Hepatocyte (in vitro differentiated cells): ENCODE measurements around the gene ADAMTS19. TPM values are rescaled to one million over a fixed set of nuclear protein-coding genes. Genes with fewer than 3 reads are reported as not detected.

Experiments used
- DNase-seq: peaks from one replicate; pipeline ENCODE4 v3.0.0-alpha.2; 2016; ENCODE audit warnings: low spot score
- H2AFZ ChIP-seq: fragments of 200-600 bp; sonication (generic); 2 replicates; pipeline ENCODE4 v1.6.0; 2016; ENCODE audit warnings: antibody characterized with exemption, mild to moderate bottlenecking
- H3K27ac ChIP-seq: fragments of 200-600 bp; sonication (generic); 2 replicates; pipeline ENCODE4 v1.5.1; 2016; ENCODE audit warnings: mild to moderate bottlenecking
- H3K27me3 ChIP-seq: fragments of 200-600 bp; sonication (generic); 2 replicates; pipeline ENCODE4 v1.6.1; 2016
- H3K36me3 ChIP-seq: fragments of 200-600 bp; sonication (generic); replicated peaks from 2 replicates; pipeline ENCODE4 v1.5.1; 2016; ENCODE audit warnings: low read depth; ENCODE audit not compliant: insufficient read depth
- H3K4me1 ChIP-seq: fragments of 200-600 bp; sonication (generic); 2 replicates; pipeline ENCODE4 v1.5.1; 2016; ENCODE audit warnings: mild to moderate bottlenecking, moderate library complexity; ENCODE audit not compliant: insufficient read depth
- H3K4me2 ChIP-seq: fragments of 200-600 bp; sonication (generic); 2 replicates; pipeline ENCODE4 v1.6.0; 2016
- H3K4me3 ChIP-seq: fragments of 200-600 bp; sonication (generic); 2 replicates; pipeline ENCODE4 v1.5.1; 2016; ENCODE audit warnings: mild to moderate bottlenecking
- H3K79me2 ChIP-seq: fragments of 200-600 bp; sonication (generic); 2 replicates; pipeline ENCODE4 v1.6.0; 2017; ENCODE audit warnings: mild to moderate bottlenecking
- H3K9me2 ChIP-seq: fragments of 200-600 bp; sonication (generic); replicated peaks from 2 replicates; pipeline ENCODE4 v1.6.0; 2017; ENCODE audit warnings: mild to moderate bottlenecking; ENCODE audit not compliant: insufficient read depth
- H3K9me3 ChIP-seq: fragments of 200-600 bp; sonication (generic); 2 replicates; pipeline ENCODE4 v1.5.1; 2016; ENCODE audit warnings: low read depth, mild to moderate bottlenecking
- H4K20me1 ChIP-seq: fragments of 200-600 bp; sonication (generic); 2 replicates; pipeline ENCODE4 v1.6.0; 2016; ENCODE audit warnings: mild to moderate bottlenecking; ENCODE audit not compliant: insufficient read depth, poor library complexity, severe bottlenecking
- CTCF ChIP-seq: fragments of 200-600 bp; sonication (generic); IDR thresholded peaks from 2 replicates; pipeline ENCODE4 v1.5.1; 2016; ENCODE audit warnings: antibody characterized with exemption, mild to moderate bottlenecking; ENCODE audit not compliant: poor library complexity
- EZH2 ChIP-seq: fragments of 200-600 bp; sonication (generic); IDR thresholded peaks from 2 replicates; pipeline ENCODE4 v1.6.1; 2016; ENCODE audit warnings: antibody characterized with exemption, mild to moderate bottlenecking, borderline replicate concordance
- EZH2phosphoT487 ChIP-seq: fragments of 200-600 bp; sonication (generic); IDR thresholded peaks from one replicate; pipeline ENCODE4 v1.6.1; 2018; ENCODE audit warnings: antibody characterized with exemption, mild to moderate bottlenecking, low read depth, moderate library complexity; ENCODE audit not compliant: unreplicated experiment, severe bottlenecking
- WGBS: methylation state at CpG from one replicate; pipeline ENCODE4 v1.1.6; 2016; ENCODE audit warnings: low lambda C conversion rate; ENCODE audit errors: missing lambda C conversion rate; 5-methylcytosine and 5-hydroxymethylcytosine counted together
- polyA plus RNA-seq: library from polyadenylated mRNA; unstranded; fragments of >200 nt; fragmentation: Nextera tagmentation; extraction: Ambion mirVana; gene quantifications from 2 replicates; pipeline ENCODE4 v1.2.1, GENCODE V29; 2016
- total RNA-seq: library from RNA; depleted of rRNA; stranded (reverse); fragments of >200 nt; gene quantifications from 2 replicates; pipeline ENCODE4 v1.2.3, GENCODE V29; 2014

Gene ADAMTS19
- total and polyA plus RNA-seq, 2 experiments from 2014 or later, result 1.8 to 5.0 TPM

GRCh38 chr5:129445379-129445778 lies 14.7 kb upstream of the ADAMTS19 start:
- H3K9me3 ChIP-seq, result no peaks in the 10 kb centered on the region
- TF ChIP-seq EZH2phosphoT487 (no peak), CTCF (no peak), EZH2 (no peak)
- no peaks in the 10 kb centered on the region for H3K36me3 ChIP-seq
- H3K4me3 ChIP-seq, result no peak overlapping the region
- no peaks in the 10 kb centered on the region for H3K4me1 ChIP-seq
- H2AFZ ChIP-seq, result no peak overlapping the region
- no peak for DNase-seq
- no peaks in the 10 kb centered on the region for H3K27me3 ChIP-seq
- H3K27ac ChIP-seq, result no peak overlapping the region
- no peaks in the 10 kb centered on the region for H4K20me1 ChIP-seq
- 95% methylated on average over 2 of the region's 2 CpGs for WGBS
- no peaks in the 10 kb centered on the region for H3K79me2 ChIP-seq
- no peaks in the 10 kb centered on the region for H3K9me2 ChIP-seq
- no peak overlapping the region for H3K4me2 ChIP-seq

GRCh38 chr5:129447968-129448367 lies 12.1 kb upstream of the ADAMTS19 start:
- TF ChIP-seq EZH2phosphoT487 (no peak), EZH2 (no peak), CTCF (no peak)
- Histone ChIP-seq H3K9me3 (no peaks in the 10 kb centered on the region), H3K4me1 (no peaks in the 10 kb centered on the region), H3K27me3 (no peaks in the 10 kb centered on the region), H4K20me1 (no peaks in the 10 kb centered on the region), H3K36me3 (no peaks in the 10 kb centered on the region), H3K4me3 (no peak overlapping the region), H3K27ac (no peak overlapping the region), H3K79me2 (no peaks in the 10 kb centered on the region), H3K4me2 (no peak overlapping the region), H2AFZ (no peak overlapping the region), H3K9me2 (no peaks in the 10 kb centered on the region)
- WGBS, result 93% methylated on average over 2 of the region's 2 CpGs
- DNase-seq, result no peak

- Histone ChIP-seq H3K4me2 (no peak overlapping the region), H4K20me1 (no peaks in the 10 kb centered on the region), H3K27ac (no peak overlapping the region), H2AFZ (no peak overlapping the region), H3K36me3 (no peaks in the 10 kb centered on the region), H3K9me2 (no peaks in the 10 kb centered on the region), H3K79me2 (no peaks in the 10 kb centered on the region), H3K4me1 (no peaks in the 10 kb centered on the region), H3K9me3 (no peaks in the 10 kb centered on the region), H3K27me3 (no peaks in the 10 kb centered on the region), H3K4me3 (no peak overlapping the region)
- no peak for DNase-seq
- WGBS, result 92% methylated on average over 4 of the region's 4 CpGs
- TF ChIP-seq EZH2phosphoT487 (no peak), EZH2 (no peak), CTCF (no peak)
Measured at GRCh38 chr5:129448654-129449053, 11.4 kb upstream of the ADAMTS19 start.

- H3K36me3 ChIP-seq, result no peaks in the 10 kb centered on the region
- WGBS, result 96% methylated on average over 2 of the region's 2 CpGs
- H3K79me2 ChIP-seq, result no peaks in the 10 kb centered on the region
- TF ChIP-seq CTCF (no peak), EZH2 (no peak), EZH2phosphoT487 (no peak)
- no peak overlapping the region for H3K27ac ChIP-seq
- H3K27me3 ChIP-seq, result no peaks in the 10 kb centered on the region
- H3K4me3 ChIP-seq, result no peak overlapping the region
- no peaks in the 10 kb centered on the region for H3K9me3 ChIP-seq
- H3K4me2 ChIP-seq, result no peak overlapping the region
- no peaks in the 10 kb centered on the region for H4K20me1 ChIP-seq
- no peaks in the 10 kb centered on the region for H3K9me2 ChIP-seq
- no peak overlapping the region for H2AFZ ChIP-seq
- H3K4me1 ChIP-seq, result peaks cover 5% of the 10 kb centered on the region
- DNase-seq, result no peak
Measured at GRCh38 chr5:129454461-129454860, 5.6 kb upstream of the ADAMTS19 start.
